Natural killer cell (primary cell): ENCODE measurements around the gene CYP27B1. TPM values are rescaled to one million over a fixed set of nuclear protein-coding genes. Genes with fewer than 3 reads are reported as not detected.

Experiments
- ATAC-seq, 3 donors: fragments of 150-1000 bp in 2 of 3; fragments of 200-7000 bp in 1 of 3; cut with Tn5 transposase; 1 replicate in 1 of 3; 2 replicates in 2 of 3; pipeline ENCODE4 v1.10.0; 2021; ENCODE audit warnings: mild to moderate bottlenecking in 2 of 3, moderate library complexity in 2 of 3
- DNase-seq, 2 donors: peaks; one replicate each; pipeline versions ENCODE4 v3.0.0 to v3.0.0-alpha.2; 2013 to 2021; ENCODE audit warnings: mixed read lengths in 1 of 2
- H3K27ac ChIP-seq: one replicate; pipeline ENCODE4 v1.5.1; 2013; ENCODE audit warnings: mild to moderate bottlenecking, low read length
- H3K27me3 ChIP-seq: one replicate; pipeline ENCODE4 v1.6.1; 2013; ENCODE audit warnings: low read length; ENCODE audit not compliant: control insufficient read depth, insufficient read depth
- H3K36me3 ChIP-seq: one replicate; pipeline ENCODE4 v1.6.1; 2013; ENCODE audit warnings: low read length; ENCODE audit not compliant: control insufficient read depth, insufficient read depth
- H3K4me1 ChIP-seq: one replicate; pipeline ENCODE4 v1.6.1; 2013; ENCODE audit warnings: low read length; ENCODE audit not compliant: control insufficient read depth, insufficient read depth
- H3K4me3 ChIP-seq: one replicate; pipeline ENCODE4 v1.5.1; 2013; ENCODE audit warnings: low read length
- H3K9me3 ChIP-seq: one replicate; pipeline ENCODE4 v1.6.1; 2013; ENCODE audit warnings: low read length; ENCODE audit not compliant: control insufficient read depth, insufficient read depth
- H3K27ac Mint-ChIP-seq, 2 donors: one replicate each; pipeline ENCODE4 v1.8.0; 2022; ENCODE audit warnings: mild to moderate bottlenecking in 2 of 2, mixed read lengths in 2 of 2, moderate library complexity in 1 of 2
- H3K27me3 Mint-ChIP-seq, 2 donors: one replicate each; pipeline ENCODE4 v1.8.0; 2022; ENCODE audit warnings: low read depth in 2 of 2, mixed read lengths in 2 of 2
- H3K36me3 Mint-ChIP-seq: one replicate; pipeline ENCODE4 v1.8.0; 2022; ENCODE audit warnings: mixed read lengths
- H3K4me1 Mint-ChIP-seq, 2 donors: one replicate each; pipeline ENCODE4 v1.8.0; 2022; ENCODE audit warnings: mixed read lengths in 2 of 2
- H3K4me3 Mint-ChIP-seq: one replicate; pipeline ENCODE4 v1.8.0; 2022; ENCODE audit warnings: mild to moderate bottlenecking, moderate library complexity, mixed read lengths
- H3K9me3 Mint-ChIP-seq, 2 donors: one replicate each; pipeline ENCODE4 v1.8.0; 2022; ENCODE audit warnings: mixed read lengths in 2 of 2
- CTCF ChIP-seq: fragments of 200-600 bp; IDR thresholded peaks from one replicate; pipeline ENCODE4 v1.8.0; 2022; ENCODE audit warnings: antibody characterized with exemption
- WGBS: methylation state at CpG from one replicate; pipeline ENCODE4 v1.1.7; 2013; ENCODE audit warnings: missing lambda C conversion rate; ENCODE audit not compliant: insufficient coverage; 5-methylcytosine and 5-hydroxymethylcytosine counted together
- intact Hi-C: fragments of 100-400 bp; cut with micrococcal nuclease; formaldehyde crosslinking; loops from one replicate; pipeline ENCODE4 v1.14.2; 2022
- total RNA-seq, 4 donors: library from RNA; stranded (reverse); fragments of 120-200 nt in 1 of 4; gene quantifications; one replicate each; pipeline versions ENCODE4 v1.2.3 to v1.2.4, GENCODE V29; 2013 to 2022

The CYP27B1 gene
- total RNA-seq, 3 donors from 2014 or later (not counting 1 experiment from before 2014, with no cell fraction given): 1.1 to 1.7 (median 1.6) TPM

GRCh38 chr12:57736741-57737466 is 30.0 kb downstream of the CYP27B1 start:
- H3K4me3 ChIP-seq: no peak overlapping the region
- Mint-ChIP-seq H3K9me3 (no peaks in the 10 kb centered on the region), H3K4me1 (peaks cover 42 to 48% of the 10 kb centered on the region in 2 donors), H3K27ac (peak overlapping the region in 1 of 2 donors; percentile 74), H3K4me3 (no peak overlapping the region), H3K27me3 (no peaks in the 10 kb centered on the region), H3K36me3 (peaks cover 7% of the 10 kb centered on the region)
- peaks cover 58% of the 10 kb centered on the region for H3K36me3 ChIP-seq
- TF ChIP-seq CTCF: no peak
- no peak for ATAC-seq
- H3K4me1 ChIP-seq: peaks cover 30% of the 10 kb centered on the region
- H3K27me3 ChIP-seq: no peaks in the 10 kb centered on the region
- intact Hi-C loops: no loop called here
- no peak overlapping the region for H3K27ac ChIP-seq
- DNase-seq: no peak
- WGBS: 96% methylated on average over 31 of the region's 31 CpGs
- no peaks in the 10 kb centered on the region for H3K9me3 ChIP-seq

GRCh38 chr12:57735952-57736740 is 30.7 kb downstream of the CYP27B1 start:
- intact Hi-C loops: no loop called here
- no peaks in the 10 kb centered on the region for H3K27me3 ChIP-seq
- Mint-ChIP-seq H3K36me3 (peaks cover 7% of the 10 kb centered on the region), H3K27ac (peak overlapping the region in 1 of 2 donors; percentile 74), H3K4me3 (no peak overlapping the region), H3K4me1 (peaks cover 35 to 45% of the 10 kb centered on the region in 2 donors), H3K9me3 (no peaks in the 10 kb centered on the region), H3K27me3 (no peaks in the 10 kb centered on the region)
- 94% methylated on average over 42 of the region's 49 CpGs for WGBS
- H3K4me3 ChIP-seq: no peak overlapping the region
- DNase-seq (no peak), ATAC-seq (no peak)
- H3K27ac ChIP-seq: no peak overlapping the region
- H3K9me3 ChIP-seq: no peaks in the 10 kb centered on the region
- peaks cover 24% of the 10 kb centered on the region for H3K4me1 ChIP-seq
- peaks cover 66% of the 10 kb centered on the region for H3K36me3 ChIP-seq
- no peak for TF ChIP-seq CTCF

- Histone ChIP-seq H3K9me3 (no peaks in the 10 kb centered on the region), H3K27me3 (no peaks in the 10 kb centered on the region), H3K4me1 (peaks cover 15% of the 10 kb centered on the region), H3K36me3 (peaks cover 74% of the 10 kb centered on the region), H3K4me3 (no peak overlapping the region), H3K27ac (no peak overlapping the region)
- no peaks in the 10 kb centered on the region for H3K27me3 Mint-ChIP-seq
- DNase-seq (no peak), ATAC-seq (no peak)
- intact Hi-C loops: no loop called here
- no peak for TF ChIP-seq CTCF
- H3K36me3 Mint-ChIP-seq: peaks cover 7% of the 10 kb centered on the region
- H3K4me3 Mint-ChIP-seq: no peak overlapping the region
- WGBS: 87% methylated on average over 7 of the region's 8 CpGs
- H3K9me3 Mint-ChIP-seq: no peaks in the 10 kb centered on the region
- peak overlapping the region; percentile 49 to 50 for H3K27ac Mint-ChIP-seq
- H3K4me1 Mint-ChIP-seq: peaks cover 27 to 37% of the 10 kb centered on the region in 2 donors
Measured at GRCh38 chr12:57735198-57735855, 31.6 kb downstream of the CYP27B1 start.
